Lower leg skin (tissue), 3 donors: ENCODE measurements around the gene NANS.

Source experiments
- CTCF ChIP-seq, 3 donors: fragments of 450-650 bp; IDR thresholded peaks; one replicate each; pipeline ENCODE4 v1.5.1; 2016; ENCODE audit warnings: antibody characterized with exemption in 3 of 3, mild to moderate bottlenecking in 3 of 3, moderate library complexity in 2 of 3
- POLR2A ChIP-seq, 2 donors: fragments of 450-650 bp; IDR thresholded peaks; one replicate each; pipeline ENCODE4 v1.6.1; 2016 to 2017; ENCODE audit warnings: antibody characterized with exemption in 2 of 2, mild to moderate bottlenecking in 1 of 2, moderate library complexity in 1 of 2

DNA sequence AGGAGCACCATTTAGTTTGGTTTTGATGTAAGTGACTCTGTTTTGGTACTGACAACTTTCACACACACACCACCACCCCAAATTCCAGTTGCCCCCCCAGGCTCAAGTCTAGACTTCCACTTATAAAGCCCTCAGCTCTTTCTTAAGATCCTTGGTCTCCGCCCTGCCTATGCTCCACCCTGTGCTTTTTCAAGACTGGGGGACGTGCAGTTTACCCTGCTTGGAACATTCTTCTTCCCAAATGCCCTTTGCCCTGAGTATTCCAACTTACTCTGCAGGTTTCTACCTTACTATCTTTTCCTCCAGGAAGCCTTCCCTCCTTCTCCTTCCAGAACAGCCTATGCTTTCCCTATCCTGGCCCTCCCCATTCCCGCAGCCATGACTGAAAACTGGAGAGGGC lies 63.9 kb downstream of the NANS start:
- TF ChIP-seq POLR2A (IDR thresholded peaks at IDR 0.05) (no peak), CTCF (IDR thresholded peaks at IDR 0.05) (no peak)
